ENCODE data around the gene PPP2R5B.

DNA sequence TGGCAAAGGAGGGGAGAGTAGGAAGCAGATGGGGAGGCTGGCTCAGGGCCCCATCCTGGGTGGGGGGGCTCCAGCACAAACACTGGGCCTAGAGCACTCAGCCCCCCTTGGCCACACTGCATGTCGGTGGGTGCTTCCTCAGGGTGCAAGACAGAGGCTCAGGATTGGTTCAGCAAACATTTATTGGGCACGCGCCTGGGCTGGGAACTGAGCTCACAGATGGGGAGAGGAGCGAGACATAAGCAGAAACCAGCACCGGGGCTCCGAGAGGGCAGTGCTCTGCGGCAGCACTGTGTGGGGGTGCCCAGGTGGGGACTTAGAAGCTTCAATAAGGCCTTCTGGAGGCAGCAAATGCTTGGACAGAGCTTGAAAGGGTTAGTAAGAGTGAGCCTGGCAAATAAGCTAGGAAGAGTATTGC, 34.0 kb upstream of the PPP2R5B start:
- no peak for TF ChIP-seq EP300 (IDR thresholded peaks at IDR 0.05)
- TF ChIP-seq, protein P1, sequence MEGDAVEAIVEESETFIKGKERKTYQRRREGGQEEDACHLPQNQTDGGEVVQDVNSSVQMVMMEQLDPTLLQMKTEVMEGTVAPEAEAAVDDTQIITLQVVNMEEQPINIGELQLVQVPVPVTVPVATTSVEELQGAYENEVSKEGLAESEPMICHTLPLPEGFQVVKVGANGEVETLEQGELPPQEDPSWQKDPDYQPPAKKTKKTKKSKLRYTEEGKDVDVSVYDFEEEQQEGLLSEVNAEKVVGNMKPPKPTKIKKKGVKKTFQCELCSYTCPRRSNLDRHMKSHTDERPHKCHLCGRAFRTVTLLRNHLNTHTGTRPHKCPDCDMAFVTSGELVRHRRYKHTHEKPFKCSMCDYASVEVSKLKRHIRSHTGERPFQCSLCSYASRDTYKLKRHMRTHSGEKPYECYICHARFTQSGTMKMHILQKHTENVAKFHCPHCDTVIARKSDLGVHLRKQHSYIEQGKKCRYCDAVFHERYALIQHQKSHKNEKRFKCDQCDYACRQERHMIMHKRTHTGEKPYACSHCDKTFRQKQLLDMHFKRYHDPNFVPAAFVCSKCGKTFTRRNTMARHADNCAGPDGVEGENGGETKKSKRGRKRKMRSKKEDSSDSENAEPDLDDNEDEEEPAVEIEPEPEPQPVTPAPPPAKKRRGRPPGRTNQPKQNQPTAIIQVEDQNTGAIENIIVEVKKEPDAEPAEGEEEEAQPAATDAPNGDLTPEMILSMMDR (IDR thresholded peaks at IDR 0.05), result no peak

Measured in ovary (tissue), 3 donors.